Left ventricle myocardium inferior (tissue), 1 donor: ENCODE results near the gene WDR55. TPM values are rescaled to one million over a fixed set of nuclear protein-coding genes. Genes with fewer than 3 reads are reported as not detected.
"Not testable (repeated sequence)": the region's sequence is repeated elsewhere in the genome, so short reads cannot be mapped to it uniquely, and the experiment has no call there.

Experiments
- DNase-seq: peaks from one replicate; pipeline ENCODE4 v3.0.0-alpha.2; 2020
- H3K27ac ChIP-seq: fragments of 200-600 bp; replicated peaks from 2 replicates; pipeline ENCODE4 v1.8.0; 2021
- H3K27me3 ChIP-seq: fragments of 200-600 bp; 2 replicates; pipeline ENCODE4 v1.8.0; 2021; ENCODE audit warnings: low read depth
- H3K36me3 ChIP-seq: fragments of 200-600 bp; 2 replicates; pipeline ENCODE4 v1.8.0; 2021
- H3K4me1 ChIP-seq: fragments of 200-600 bp; 2 replicates; pipeline ENCODE4 v1.8.0; 2021
- H3K4me3 ChIP-seq: fragments of 200-600 bp; 2 replicates; pipeline ENCODE4 v1.8.0; 2021; ENCODE audit warnings: mild to moderate bottlenecking, moderate library complexity
- H3K9me3 ChIP-seq: fragments of 200-600 bp; replicated peaks from 2 replicates; pipeline ENCODE4 v1.8.0; 2021
- CTCF ChIP-seq: fragments of 200-600 bp; IDR thresholded peaks from 2 replicates; pipeline ENCODE4 v1.8.0; 2021; ENCODE audit warnings: antibody characterized with exemption, mild to moderate bottlenecking, borderline replicate concordance
- intact Hi-C: fragments of 100-400 bp; cut with micrococcal nuclease; formaldehyde crosslinking; loops from one replicate; pipeline ENCODE4 v1.11.0; 2022
- total RNA-seq: library from RNA; stranded (reverse); fragmentation: NEBNext Ultra II Directional; extraction: Animal tissue kit (Norgen Biotek cat#: 25700); gene quantifications from one replicate; pipeline ENCODE4 v1.2.1, GENCODE V29; 2021
- donor health status: DM: no; HTN: yes; CAD: no; lungs with severe emphysema.

The WDR55 gene
- total RNA-seq, 1 donor from 2014 or later = 11.4 TPM

DNA sequence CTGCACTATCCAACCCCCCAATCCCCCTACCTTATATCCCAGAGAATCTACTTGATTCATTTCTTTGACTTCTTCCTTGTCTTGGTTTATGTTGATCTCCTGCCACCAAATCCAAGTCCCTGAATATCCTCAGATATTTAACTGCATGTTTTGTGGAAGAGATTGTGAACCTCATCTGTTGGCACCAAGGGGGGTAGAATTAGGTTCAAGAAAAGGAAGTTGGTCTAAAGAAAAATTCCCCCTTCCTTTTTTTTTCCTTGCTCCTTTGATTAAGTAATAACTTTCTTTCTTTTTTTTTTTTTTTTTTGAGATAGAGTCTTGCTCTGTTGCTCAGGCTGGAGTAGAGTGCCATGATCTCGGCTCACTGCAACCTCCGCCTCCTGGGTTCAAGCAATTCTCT, 31.2 kb upstream of the WDR55 start:
- no peak for TF ChIP-seq CTCF
- Histone ChIP-seq H3K4me1 (peaks cover 22% of the 10 kb centered on the region), H3K27ac (peak overlapping the region; percentile 84), H3K9me3 (peaks cover 1% of the 10 kb centered on the region), H3K27me3 (no peaks in the 10 kb centered on the region), H3K36me3 (no peaks in the 10 kb centered on the region), H3K4me3 (peak overlapping the region; percentile 73)
- intact Hi-C loops = no loop called here
- no peak for DNase-seq

GRCh38 chr5:140634103-140634502, 30.6 kb upstream of the WDR55 start:
- DNase-seq = no peak
- Histone ChIP-seq H3K27me3 (no peaks in the 10 kb centered on the region), H3K4me1 (peaks cover 26% of the 10 kb centered on the region), H3K4me3 (no peak overlapping the region), H3K27ac (peak overlapping the region; percentile 84), H3K9me3 (no peaks in the 10 kb centered on the region), H3K36me3 (no peaks in the 10 kb centered on the region)
- TF ChIP-seq CTCF = no peak
- intact Hi-C loops = no loop called here

- peaks cover 39% of the 10 kb centered on the region for H3K4me1 ChIP-seq
- DNase-seq = no peak
- intact Hi-C loops = no loop called here
- H3K27ac ChIP-seq = no peak overlapping the region
- no peaks in the 10 kb centered on the region for H3K9me3 ChIP-seq
- H3K27me3 ChIP-seq = no peaks in the 10 kb centered on the region
- H3K4me3 ChIP-seq = no peak overlapping the region
- TF ChIP-seq CTCF = no peak
- H3K36me3 ChIP-seq = no peaks in the 10 kb centered on the region
Observed at GRCh38 chr5:140635291-140636257, 29.1 kb upstream of the WDR55 start.

DNA sequence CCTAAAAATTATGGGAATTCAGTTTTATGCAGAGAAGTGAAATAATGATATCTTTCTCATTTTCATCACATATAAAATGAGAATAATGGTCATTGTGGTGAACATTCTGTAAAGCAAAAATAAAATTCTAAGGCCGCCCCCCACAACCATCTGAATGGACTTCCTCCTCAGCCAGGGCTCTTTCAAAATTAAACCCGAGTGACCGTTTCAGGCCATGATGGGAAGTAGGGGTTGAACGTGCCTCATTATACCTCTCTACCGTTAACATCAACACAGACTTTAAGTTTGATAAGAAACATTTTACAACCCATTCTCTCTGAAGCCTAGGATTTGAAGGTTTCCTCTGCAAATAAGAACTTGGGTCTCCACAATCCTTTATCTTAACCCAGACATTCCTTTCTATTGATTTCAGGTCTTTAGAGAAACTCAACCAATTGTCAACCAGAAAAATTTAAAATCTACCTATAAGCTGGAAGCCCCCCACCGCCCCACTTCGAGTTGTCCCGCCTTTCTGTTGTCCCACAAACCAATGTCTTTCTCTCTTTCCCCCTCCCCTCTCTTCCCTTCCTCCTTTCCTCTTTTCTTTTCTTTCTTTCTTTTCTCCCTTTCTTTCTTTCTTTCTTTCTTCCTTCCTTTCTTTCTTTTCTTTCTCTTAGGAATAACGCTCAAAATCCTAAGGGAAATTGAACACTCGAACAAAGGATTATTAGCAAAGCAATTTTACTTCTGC, 27.2 kb upstream of the WDR55 start:
- Histone ChIP-seq H3K36me3 (peaks cover 12% of the 10 kb centered on the region), H3K9me3 (no peaks in the 10 kb centered on the region), H3K4me3 (no peak overlapping the region), H3K4me1 (peaks cover 44% of the 10 kb centered on the region), H3K27me3 (no peaks in the 10 kb centered on the region), H3K27ac (no peak overlapping the region)
- DNase-seq = no peak
- no peak for TF ChIP-seq CTCF
- intact Hi-C loops = no loop called here

- intact Hi-C loops, H3K27me3 ChIP-seq, DNase-seq, H3K9me3 ChIP-seq: not testable (repeated sequence)
- Histone ChIP-seq H3K4me3 (peak overlapping the region; percentile 85), H3K36me3 (peaks cover 24% of the 10 kb centered on the region), H3K27ac (peak overlapping the region; percentile 93), H3K4me1 (peaks cover 39% of the 10 kb centered on the region)
Observed at GRCh38 chr5:140638898-140639147, 25.9 kb upstream of the WDR55 start.
